SK-N-SH treated with all-trans-retinoic acid at 6 μM for 48 hours (cell line): ENCODE measurements around the gene GABPA.

Source experiments
- ATAC-seq: fragments of 200-7000 bp; cut with Tn5 transposase; 3 replicates; pipeline ENCODE4 v1.9.1; 2020; ENCODE audit warnings: mild to moderate bottlenecking, moderate library complexity
- ARNTL ChIP-seq: fragments of 450-650 bp; formaldehyde crosslinking; IDR thresholded peaks from 2 replicates; pipeline ENCODE4 v1.5.0; 2020; ENCODE audit warnings: low read depth, mild to moderate bottlenecking, moderate library complexity, borderline replicate concordance
- RARB ChIP-seq: fragments of 250-450 bp; sonication (Bioruptor Pico); IDR thresholded peaks from 2 replicates; pipeline ENCODE4 v1.8.0; 2021; ENCODE audit warnings: mild to moderate bottlenecking, moderate library complexity
- ZFP30 ChIP-seq: fragments of 450-650 bp; formaldehyde crosslinking; IDR thresholded peaks from 2 replicates; pipeline ENCODE4 v1.5.0; 2022; ENCODE audit warnings: mild to moderate bottlenecking, moderate library complexity
- ZNF8 ChIP-seq: fragments of 450-650 bp; formaldehyde crosslinking; IDR thresholded peaks from 2 replicates; pipeline ENCODE4 v1.5.0; 2020; ENCODE audit warnings: mild to moderate bottlenecking, moderate library complexity
- TF ChIP-seq, protein P1 (sequence below): fragments of 250-450 bp; sonication (Bioruptor Pico); IDR thresholded peaks from 2 replicates; pipeline ENCODE4 v1.8.0; 2020; ENCODE audit warnings: mild to moderate bottlenecking, moderate library complexity, borderline replicate concordance
- TF ChIP-seq, protein P2 (sequence below): fragments of 250-450 bp; sonication (Bioruptor Pico); IDR thresholded peaks from 2 replicates; pipeline ENCODE4 v1.8.0; 2021; ENCODE audit warnings: low read depth, mild to moderate bottlenecking, moderate library complexity, borderline replicate concordance

Gene GABPA

DNA sequence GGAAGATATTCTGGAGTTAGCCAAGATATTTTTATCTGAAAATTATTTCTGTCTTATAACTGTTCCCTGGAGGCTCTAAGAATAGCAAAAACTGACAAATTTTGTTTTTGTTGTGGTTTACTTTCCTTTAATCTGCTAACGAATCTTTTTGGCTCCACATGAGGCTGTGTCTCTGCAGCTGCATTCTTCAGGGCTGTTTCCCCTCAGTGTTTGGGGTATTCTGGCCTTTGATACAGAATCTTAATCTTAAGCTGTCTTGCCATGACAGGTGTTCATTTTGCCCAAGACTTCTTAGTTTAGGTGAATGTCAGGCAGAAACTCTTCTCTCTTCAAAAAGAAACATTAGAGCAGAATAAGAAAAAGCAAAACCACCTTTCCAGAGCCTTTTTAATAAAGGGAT is 83.8 kb downstream of the GABPA start:
- ATAC-seq = no peak

More for the DNA sequence above, 83.8 kb downstream of the GABPA start:
- TF ChIP-seq ARNTL (no peak), ZFP30 (CRISPR knock-in tag) (no peak), ZNF8 (CRISPR knock-in tag) (no peak), RARB (CRISPR knock-in tag) (no peak)
- TF ChIP-seq, protein P1, sequence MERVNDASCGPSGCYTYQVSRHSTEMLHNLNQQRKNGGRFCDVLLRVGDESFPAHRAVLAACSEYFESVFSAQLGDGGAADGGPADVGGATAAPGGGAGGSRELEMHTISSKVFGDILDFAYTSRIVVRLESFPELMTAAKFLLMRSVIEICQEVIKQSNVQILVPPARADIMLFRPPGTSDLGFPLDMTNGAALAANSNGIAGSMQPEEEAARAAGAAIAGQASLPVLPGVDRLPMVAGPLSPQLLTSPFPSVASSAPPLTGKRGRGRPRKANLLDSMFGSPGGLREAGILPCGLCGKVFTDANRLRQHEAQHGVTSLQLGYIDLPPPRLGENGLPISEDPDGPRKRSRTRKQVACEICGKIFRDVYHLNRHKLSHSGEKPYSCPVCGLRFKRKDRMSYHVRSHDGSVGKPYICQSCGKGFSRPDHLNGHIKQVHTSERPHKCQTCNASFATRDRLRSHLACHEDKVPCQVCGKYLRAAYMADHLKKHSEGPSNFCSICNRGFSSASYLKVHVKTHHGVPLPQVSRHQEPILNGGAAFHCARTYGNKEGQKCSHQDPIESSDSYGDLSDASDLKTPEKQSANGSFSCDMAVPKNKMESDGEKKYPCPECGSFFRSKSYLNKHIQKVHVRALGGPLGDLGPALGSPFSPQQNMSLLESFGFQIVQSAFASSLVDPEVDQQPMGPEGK (CRISPR knock-in tag) = no peak
- TF ChIP-seq, protein P2, sequence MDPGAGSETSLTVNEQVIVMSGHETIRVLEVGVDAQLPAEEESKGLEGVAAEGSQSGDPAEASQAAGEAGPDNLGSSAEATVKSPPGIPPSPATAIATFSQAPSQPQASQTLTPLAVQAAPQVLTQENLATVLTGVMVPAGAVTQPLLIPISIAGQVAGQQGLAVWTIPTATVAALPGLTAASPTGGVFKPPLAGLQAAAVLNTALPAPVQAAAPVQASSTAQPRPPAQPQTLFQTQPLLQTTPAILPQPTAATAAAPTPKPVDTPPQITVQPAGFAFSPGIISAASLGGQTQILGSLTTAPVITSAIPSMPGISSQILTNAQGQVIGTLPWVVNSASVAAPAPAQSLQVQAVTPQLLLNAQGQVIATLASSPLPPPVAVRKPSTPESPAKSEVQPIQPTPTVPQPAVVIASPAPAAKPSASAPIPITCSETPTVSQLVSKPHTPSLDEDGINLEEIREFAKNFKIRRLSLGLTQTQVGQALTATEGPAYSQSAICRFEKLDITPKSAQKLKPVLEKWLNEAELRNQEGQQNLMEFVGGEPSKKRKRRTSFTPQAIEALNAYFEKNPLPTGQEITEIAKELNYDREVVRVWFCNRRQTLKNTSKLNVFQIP = no peak
